Endothelial cell of umbilical vein (primary cell): ENCODE data around the gene C13orf46. TPM values are rescaled to one million over a fixed set of nuclear protein-coding genes. Genes with fewer than 3 reads are reported as not detected.

Experiments
- BruUV-seq: library from RNA; stranded (reverse); fragments of 400-500 nt; replicated peaks from 2 replicates; lab custom pipeline; 2021; lab: Mats Ljungman, UMichigan
- CTCF ChIA-PET: fragments of 300-600, 350-600 bp; sonication (Branson Sonifier 250); formaldehyde crosslinking; loops from one replicate; lab custom pipeline; 2021; ENCODE audit warnings: antibody characterized with exemption, inconsistent platforms; lab: Charles Lee
- POLR2A ChIA-PET: fragments of 300-600, 350-600 bp; sonication (Branson Sonifier 250); formaldehyde crosslinking; loops from one replicate; lab custom pipeline; 2021; ENCODE audit warnings: antibody characterized with exemption, inconsistent platforms; lab: Charles Lee
- DNase-seq: peaks from one replicate; pipeline ENCODE4 v3.0.0-alpha.2; 2011; ENCODE audit warnings: low read depth, low spot score
- FAIRE-seq: peaks from 2 replicates; lab custom pipeline; 2011; peaks lifted over from hg19 to GRCh38; lab: Jason Lieb, UNC
- H2AFZ ChIP-seq: 2 replicates; pipeline ENCODE4 v1.6.0; 2012; ENCODE audit warnings: low read depth, low read length, control low read depth, inconsistent platforms
- H3K27ac ChIP-seq: 2 replicates; pipeline ENCODE4 v1.5.1; 2011; ENCODE audit warnings: low read depth, mild to moderate bottlenecking, control low read depth, low read length, moderate library complexity; ENCODE audit not compliant: insufficient read depth
- H3K27me3 ChIP-seq, 2 experiments: 2 replicates each; pipeline versions ENCODE4 v1.6.0 to v1.6.1; 2011; ENCODE audit warnings: low read length in 2 of 2, mixed read lengths in 1 of 2; ENCODE audit not compliant: control insufficient read depth in 2 of 2, insufficient read depth in 2 of 2
- H3K36me3 ChIP-seq, 2 experiments: 2 replicates in 1 of 2; 3 replicates in 1 of 2; pipeline ENCODE4 v1.5.1; 2011; ENCODE audit warnings: low read length in 2 of 2, mild to moderate bottlenecking in 1 of 2, moderate library complexity in 1 of 2; ENCODE audit not compliant: control insufficient read depth in 2 of 2, insufficient read depth in 2 of 2; ENCODE audit errors: extremely low read depth in 1 of 2
- H3K4me1 ChIP-seq: 3 replicates; pipeline ENCODE4 v1.5.1; 2011; ENCODE audit warnings: mild to moderate bottlenecking, low read length; ENCODE audit not compliant: control insufficient read depth, insufficient read depth; ENCODE audit errors: extremely low read depth
- H3K4me2 ChIP-seq: 2 replicates; pipeline ENCODE4 v1.6.1; 2011; ENCODE audit warnings: low read length, control low read depth, mixed read lengths; ENCODE audit not compliant: insufficient read depth
- H3K4me3 ChIP-seq, 3 experiments: fragments of 200-600 bp in 1 of 3; sonication (generic), shearing (Covaris generic) in 1 of 3; replicated peaks in 1 of 3; 2 replicates each; pipeline ENCODE4 v1.5.1; 2011 to 2016; ENCODE audit warnings: control low read depth in 3 of 3, low read length in 3 of 3, mild to moderate bottlenecking in 2 of 3, inconsistent platforms in 1 of 3, low read depth in 1 of 3, moderate library complexity in 1 of 3; ENCODE audit not compliant: insufficient read depth in 1 of 3
- H3K79me2 ChIP-seq: 2 replicates; pipeline ENCODE4 v1.6.0; 2012; ENCODE audit warnings: low read length, inconsistent platforms; ENCODE audit not compliant: control insufficient read depth, insufficient read depth
- H3K9ac ChIP-seq: replicated peaks from 2 replicates; pipeline ENCODE3; 2011; ENCODE audit warnings: low read length, control low read depth; ENCODE audit not compliant: insufficient read depth; ENCODE audit errors: extremely low read depth
- H3K9me1 ChIP-seq: replicated peaks from 3 replicates; pipeline ENCODE4 v1.6.0; 2011; ENCODE audit warnings: mild to moderate bottlenecking, low read length; ENCODE audit not compliant: control insufficient read depth, insufficient read depth; ENCODE audit errors: extremely low read depth
- H3K9me3 ChIP-seq: replicated peaks from 2 replicates; pipeline ENCODE4 v1.5.1; 2012; ENCODE audit warnings: low read length, inconsistent platforms; ENCODE audit not compliant: control insufficient read depth, insufficient read depth
- H4K20me1 ChIP-seq: replicated peaks from 2 replicates; pipeline ENCODE3; 2011; ENCODE audit warnings: mild to moderate bottlenecking, low read length; ENCODE audit not compliant: control insufficient read depth, insufficient read depth; ENCODE audit errors: extremely low read depth
- CTCF ChIP-seq, 2 donors: IDR thresholded peaks; 1 replicate in 1 of 2; 2 replicates in 1 of 2; pipeline ENCODE4 v1.5.1; 2011; ENCODE audit warnings: low read length in 2 of 2, mild to moderate bottlenecking in 2 of 2, moderate library complexity in 2 of 2, control low read depth in 1 of 2, inconsistent platforms in 1 of 2, low read depth in 1 of 2; ENCODE audit not compliant: insufficient read depth in 1 of 2; ENCODE audit errors: extremely low read depth in 1 of 2
- EZH2 ChIP-seq: IDR thresholded peaks from 2 replicates; pipeline ENCODE4 v1.6.1; 2012; ENCODE audit warnings: borderline replicate concordance, low read depth, mild to moderate bottlenecking, moderate library complexity, low read length, inconsistent platforms; ENCODE audit not compliant: severe bottlenecking
- FOS ChIP-seq: IDR thresholded peaks from 2 replicates; pipeline ENCODE4 v1.6.1; 2011; ENCODE audit warnings: mild to moderate bottlenecking, low read length, moderate library complexity, borderline replicate concordance; ENCODE audit not compliant: insufficient read depth
- JUN ChIP-seq: IDR thresholded peaks from 2 replicates; pipeline ENCODE4 v1.6.1; 2011; ENCODE audit warnings: borderline replicate concordance, low read depth; ENCODE audit not compliant: insufficient read length, insufficient read depth
- MAX ChIP-seq: IDR thresholded peaks from 2 replicates; pipeline ENCODE4 v1.6.1; 2011; ENCODE audit not compliant: insufficient read depth, insufficient read length
- MYC ChIP-seq: IDR thresholded peaks from one replicate; pipeline ENCODE4 v1.6.1; 2011; ENCODE audit warnings: mild to moderate bottlenecking, low read depth, low read length
- POLR2A ChIP-seq: IDR thresholded peaks from 2 replicates; pipeline ENCODE4 v1.6.1; 2012; ENCODE audit warnings: low read depth, mild to moderate bottlenecking, control low read depth, low read length
- dilution Hi-C: fragments of 300-500 bp; cut with MboI; formaldehyde crosslinking; loops from one replicate; pipeline ENCODE4 v1.15.0; 2019; ENCODE audit warnings: low sequenced_read_pairs; ENCODE audit not compliant: extremely low pct_ligation_motif_present
- intact Hi-C: fragments of 100-400 bp; cut with micrococcal nuclease; formaldehyde crosslinking; loops from one replicate; pipeline ENCODE4 v1.10.0; 2022
- polyA plus RNA-seq, 4 experiments: library from polyadenylated mRNA; depleted of rRNA in 3 of 4; stranded (reverse) in 3 of 4; unstranded in 1 of 4; fragments of >200 nt; gene quantifications; 2 replicates each; pipeline versions ENCODE4 v1.2.1 to v1.2.3, GENCODE V29; 2011 to 2012; ENCODE audit warnings: missing spikeins in 1 of 4
- total RNA-seq: library from RNA; stranded (reverse); gene quantifications from 2 replicates; pipeline ENCODE4 v1.2.3, GENCODE V29; 2021

The C13orf46 gene
- total and polyA plus RNA-seq, 2 donors (not counting 3 experiments of a cell fraction or from before 2014, with no cell fraction given): 1.3 to 1.7 TPM

- no peak overlapping the region for H3K4me3 ChIP-seq
- CTCF ChIA-PET: no interaction called here
- POLR2A ChIA-PET: no interaction called here
- no peak for TF ChIP-seq MAX
- no peak for TF ChIP-seq EZH2
- no peak for TF ChIP-seq CTCF (IDR thresholded peaks at IDR 0.05; ENCODE audit: extremely low read depth in 1 of 2, insufficient read depth in 1 of 2, low read depth in 1 of 2, low read length in 2 of 2)
- no peak for TF ChIP-seq FOS
- no peak for TF ChIP-seq JUN
- TF ChIP-seq POLR2A: no peak
- no peak for TF ChIP-seq MYC
- no peak overlapping the region for H2AFZ ChIP-seq
- no peak overlapping the region for H3K27ac ChIP-seq
- no peak overlapping the region for H3K4me2 ChIP-seq
- no peaks in the 10 kb centered on the region for H3K4me1 ChIP-seq
- FAIRE-seq (no peak), DNase-seq (no peak)
- no TSS peak for BruUV-seq
- dilution Hi-C loops: no loop called here
- peaks cover 10 to 60% of the 10 kb centered on the region in 2 experiments for H3K36me3 ChIP-seq
- H3K9ac ChIP-seq: no peak overlapping the region
- no peaks in the 10 kb centered on the region for H3K9me1 ChIP-seq
- intact Hi-C loops: no loop called here
- H4K20me1 ChIP-seq: no peaks in the 10 kb centered on the region
- H3K9me3 ChIP-seq: no peaks in the 10 kb centered on the region
- no peaks in the 10 kb centered on the region for H3K27me3 ChIP-seq
- H3K79me2 ChIP-seq: no peaks in the 10 kb centered on the region
Observed at GRCh38 chr13:114018461-114019055, 44.7 kb upstream of the C13orf46 start.
